ENCODE results near the gene DNAH6.
"Not testable (repeated sequence)": the region's sequence is repeated elsewhere in the genome, so short reads cannot be mapped to it uniquely, and the experiment has no call there.

DNAH6 gene

GRCh38 chr2:84527137-84528129 lies 11.1 kb downstream of the DNAH6 start:
- TF ChIP-seq POLR2A (IDR thresholded peaks at IDR 0.05; ENCODE audit: low read length) (no peak), GATA1 (IDR thresholded peaks at IDR 0.05; ENCODE audit: low read depth, low read length) (no peak)
- DNase-seq = no peak

- DNase-seq = no peak
- TF ChIP-seq POLR2A (IDR thresholded peaks at IDR 0.05; ENCODE audit: low read length) (no peak), GATA1 (IDR thresholded peaks at IDR 0.05; ENCODE audit: low read depth, low read length) (no peak)
Observed at GRCh38 chr2:84532291-84532690, 16.0 kb downstream of the DNAH6 start.

- no peak for TF ChIP-seq POLR2A (IDR thresholded peaks at IDR 0.05; ENCODE audit: low read length)
- no peak for TF ChIP-seq GATA1 (IDR thresholded peaks at IDR 0.05; ENCODE audit: low read depth, low read length)
- DNase-seq = no peak
Observed at GRCh38 chr2:84534225-84534624, 17.9 kb downstream of the DNAH6 start.

- TF ChIP-seq GATA1 (IDR thresholded peaks at IDR 0.05; ENCODE audit: low read depth, low read length) (no peak), POLR2A (IDR thresholded peaks at IDR 0.05; ENCODE audit: low read length) (no peak)
- no peak for DNase-seq
Observed at GRCh38 chr2:84537251-84537650, 21.0 kb downstream of the DNAH6 start.

- no peak for TF ChIP-seq POLR2A (IDR thresholded peaks at IDR 0.05; ENCODE audit: low read length)
- TF ChIP-seq GATA1 (IDR thresholded peaks at IDR 0.05; ENCODE audit: low read depth, low read length) = no peak
- no peak for DNase-seq
Observed at GRCh38 chr2:84539729-84540128, 23.4 kb downstream of the DNAH6 start.

GRCh38 chr2:84545005-84545404 lies 28.7 kb downstream of the DNAH6 start:
- TF ChIP-seq POLR2A (IDR thresholded peaks at IDR 0.05; ENCODE audit: low read length) = no peak
- TF ChIP-seq GATA1 (IDR thresholded peaks at IDR 0.05; ENCODE audit: low read depth, low read length) = no peak
- DNase-seq = no peak

GRCh38 chr2:84546551-84546950 lies 30.3 kb downstream of the DNAH6 start:
- no peak for DNase-seq
- TF ChIP-seq GATA1 (IDR thresholded peaks at IDR 0.05; ENCODE audit: low read depth, low read length) (no peak), POLR2A (IDR thresholded peaks at IDR 0.05; ENCODE audit: low read length) (no peak)

- DNase-seq = no peak
- TF ChIP-seq GATA1 (IDR thresholded peaks at IDR 0.05; ENCODE audit: low read depth, low read length) (no peak), POLR2A (IDR thresholded peaks at IDR 0.05; ENCODE audit: low read length) (no peak)
Observed at GRCh38 chr2:84548303-84548702, 32.0 kb downstream of the DNAH6 start.

GRCh38 chr2:84550916-84551315 lies 34.6 kb downstream of the DNAH6 start:
- TF ChIP-seq GATA1 (IDR thresholded peaks at IDR 0.05; ENCODE audit: low read depth, low read length) (no peak), POLR2A (IDR thresholded peaks at IDR 0.05; ENCODE audit: low read length) (no peak)
- no peak for DNase-seq

GRCh38 chr2:84551526-84551925 lies 35.2 kb downstream of the DNAH6 start:
- not testable (repeated sequence) for DNase-seq

GRCh38 chr2:84556190-84556589 lies 39.9 kb downstream of the DNAH6 start:
- no peak for TF ChIP-seq POLR2A (IDR thresholded peaks at IDR 0.05; ENCODE audit: low read length)
- no peak for TF ChIP-seq GATA1 (IDR thresholded peaks at IDR 0.05; ENCODE audit: low read depth, low read length)
- no peak for DNase-seq

GRCh38 chr2:84559838-84560237 lies 43.5 kb downstream of the DNAH6 start:
- TF ChIP-seq POLR2A (IDR thresholded peaks at IDR 0.05; ENCODE audit: low read length) (no peak), GATA1 (IDR thresholded peaks at IDR 0.05; ENCODE audit: low read depth, low read length) (no peak)
- DNase-seq = no peak

- DNase-seq = no peak
- TF ChIP-seq POLR2A (IDR thresholded peaks at IDR 0.05; ENCODE audit: low read length) (no peak), GATA1 (IDR thresholded peaks at IDR 0.05; ENCODE audit: low read depth, low read length) (no peak)
Observed at GRCh38 chr2:84579661-84580060, 63.4 kb downstream of the DNAH6 start.

- DNase-seq = no peak
- TF ChIP-seq GATA1 (IDR thresholded peaks at IDR 0.05; ENCODE audit: low read depth, low read length) (no peak), POLR2A (IDR thresholded peaks at IDR 0.05; ENCODE audit: low read length) (no peak)
Observed at GRCh38 chr2:84603911-84604310, 87.6 kb downstream of the DNAH6 start.

GRCh38 chr2:84613082-84613481 lies 96.8 kb downstream of the DNAH6 start:
- TF ChIP-seq GATA1 (IDR thresholded peaks at IDR 0.05; ENCODE audit: low read depth, low read length) (no peak), POLR2A (IDR thresholded peaks at IDR 0.05; ENCODE audit: low read length) (no peak)
- DNase-seq = no peak

All from erythroblast (primary cell).